Measurements from ENCODE around the gene UCN3. TPM values are rescaled to one million over a fixed set of nuclear protein-coding genes. Genes with fewer than 3 reads are reported as not detected.

Gene UCN3
- total RNA-seq, 1 donor from 2014 or later: 1.2 TPM

GRCh38 chr10:5419466-5420094 lies 54.8 kb downstream of the UCN3 start:
- Mint-ChIP-seq H3K4me3 (no peak overlapping the region), H3K27me3 (no peaks in the 10 kb centered on the region), H3K9me3 (peaks cover 17% of the 10 kb centered on the region), H3K36me3 (peaks cover 39% of the 10 kb centered on the region), H3K27ac (no peak overlapping the region), H3K4me1 (ENCODE audit: unreplicated experiment) (peaks cover 1% of the 10 kb centered on the region)
- DNase-seq (ENCODE audit: extremely low spot score, unreplicated experiment): no peak
- TF ChIP-seq CTCF (conservative IDR thresholded peaks at IDR 0.05): no peak

- no peak for DNase-seq (ENCODE audit: extremely low spot score, unreplicated experiment)
- H3K36me3 Mint-ChIP-seq: peaks cover 23% of the 10 kb centered on the region
- H3K27me3 Mint-ChIP-seq: no peaks in the 10 kb centered on the region
- H3K27ac Mint-ChIP-seq: no peak overlapping the region
- H3K4me1 Mint-ChIP-seq (ENCODE audit: unreplicated experiment): peaks cover 16% of the 10 kb centered on the region
- peaks cover 7% of the 10 kb centered on the region for H3K9me3 Mint-ChIP-seq
- no peak for TF ChIP-seq CTCF (conservative IDR thresholded peaks at IDR 0.05)
- no peak overlapping the region for H3K4me3 Mint-ChIP-seq
Observed at GRCh38 chr10:5423771-5424170, 59.0 kb downstream of the UCN3 start.

Other genes starting within 250 kb of the UCN3 start
- 0.89 and 1.00 TPM in 2 replicates for gene AKR1C8, start 179.8 kb upstream of the UCN3 start, total RNA-seq (ENCODE audit: low replicate concordance)
- 0.34 and 2.0 TPM in 2 replicates for gene AKR1C4, start 168.1 kb upstream of the UCN3 start, total RNA-seq (ENCODE audit: low replicate concordance)
- 0.19 and 0.40 TPM in 2 replicates for gene TUBAL3, start 39.9 kb downstream of the UCN3 start, total RNA-seq (ENCODE audit: low replicate concordance)
- gene NET1, start 47.6 kb downstream of the UCN3 start, total RNA-seq (ENCODE audit: low replicate concordance): 88.9 and 105 TPM in 2 replicates
- not detected in 2 replicates for gene CALML5, start 134.6 kb downstream of the UCN3 start, total RNA-seq (ENCODE audit: low replicate concordance)
- gene CALML3, start 160.0 kb downstream of the UCN3 start, total RNA-seq (ENCODE audit: low replicate concordance): not detected in 2 replicates

Measured in type B pancreatic cell (in vitro differentiated cells).